Endodermal cell (in vitro differentiated cells): ENCODE results near the gene ANG. TPM values are rescaled to one million over a fixed set of nuclear protein-coding genes. Genes with fewer than 3 reads are reported as not detected.

Source experiments
- DNase-seq: peaks from one replicate; pipeline ENCODE4 v3.0.0-alpha.2; 2017
- H3K27ac ChIP-seq: 2 replicates; pipeline ENCODE4 v1.5.1; 2013; ENCODE audit warnings: mild to moderate bottlenecking, low read depth, low read length, moderate library complexity
- H3K27me3 ChIP-seq: 2 replicates; pipeline ENCODE4 v1.6.1; 2013; ENCODE audit warnings: mild to moderate bottlenecking, low read length, moderate library complexity; ENCODE audit not compliant: insufficient read depth, control insufficient read depth, poor library complexity, severe bottlenecking
- H3K36me3 ChIP-seq: 2 replicates; pipeline ENCODE4 v1.7.0; 2013; ENCODE audit warnings: mild to moderate bottlenecking, low read length, moderate library complexity; ENCODE audit not compliant: control insufficient read depth, insufficient read depth
- H3K4me1 ChIP-seq: one replicate; pipeline ENCODE4 v1.7.0; 2013; ENCODE audit warnings: low read length; ENCODE audit not compliant: control insufficient read depth, insufficient read depth
- H3K4me3 ChIP-seq: 2 replicates; pipeline ENCODE4 v1.5.1; 2013; ENCODE audit warnings: mild to moderate bottlenecking, low read length, moderate library complexity
- H3K9ac ChIP-seq: 2 replicates; pipeline ENCODE4 v1.6.1; 2013; ENCODE audit warnings: mild to moderate bottlenecking, low read length, moderate library complexity; ENCODE audit not compliant: poor library complexity, severe bottlenecking; ENCODE audit errors: extremely low read depth
- H3K9me3 ChIP-seq: 2 replicates; pipeline ENCODE4 v1.6.1; 2013; ENCODE audit warnings: mild to moderate bottlenecking, low read length, moderate library complexity; ENCODE audit not compliant: control insufficient read depth
- H3K27ac Mint-ChIP-seq: 2 replicates; pipeline ENCODE4 v1.8.0; 2020; ENCODE audit warnings: mixed read lengths
- H3K27me3 Mint-ChIP-seq: 2 replicates; pipeline ENCODE4 v1.8.0; 2021; ENCODE audit warnings: mild to moderate bottlenecking, mixed read lengths; ENCODE audit not compliant: insufficient read depth
- H3K36me3 Mint-ChIP-seq: 2 replicates; pipeline ENCODE4 v1.8.0; 2020; ENCODE audit warnings: low read depth, mixed read lengths
- H3K4me1 Mint-ChIP-seq: 2 replicates; pipeline ENCODE4 v1.8.0; 2020; ENCODE audit warnings: mixed read lengths
- H3K4me3 Mint-ChIP-seq: 2 replicates; pipeline ENCODE4 v1.8.0; 2020; ENCODE audit warnings: mild to moderate bottlenecking, moderate library complexity, mixed read lengths
- H3K9me3 Mint-ChIP-seq: 2 replicates; pipeline ENCODE4 v1.8.0; 2020; ENCODE audit warnings: mild to moderate bottlenecking, mixed read lengths
- CTCF ChIP-seq: fragments of 200-600 bp; sonication (generic); conservative IDR thresholded peaks from 2 replicates; pipeline ENCODE4 v1.5.0; 2021; ENCODE audit warnings: antibody characterized with exemption, mild to moderate bottlenecking
- WGBS, 2 experiments: methylation state at CpG; one replicate each; pipeline versions ENCODE4 v1.1.5 to v1.1.7; 2013; ENCODE audit warnings: missing lambda C conversion rate in 2 of 2, mixed read lengths in 1 of 2; ENCODE audit not compliant: insufficient coverage in 1 of 2, insufficient read length in 1 of 2; 5-methylcytosine and 5-hydroxymethylcytosine counted together
- total RNA-seq, 2 donors: library from RNA; stranded (reverse); fragmentation: NEBNext Ultra II Directional in 1 of 2; extraction: Animal tissue kit (Norgen Biotek cat#: 25700) in 1 of 2; gene quantifications; 2 replicates in 1 of 2; 3 replicates in 1 of 2; pipeline ENCODE4 v1.2.1, GENCODE V29; 2021

Gene ANG
- total RNA-seq, 2 donors from 2014 or later, result 2.6 to 3.4 TPM

- Mint-ChIP-seq H3K9me3 (no peaks in the 10 kb centered on the region), H3K27me3 (peaks cover 2% of the 10 kb centered on the region), H3K36me3 (no peaks in the 10 kb centered on the region), H3K27ac (no peak overlapping the region), H3K4me1 (peaks cover 8% of the 10 kb centered on the region), H3K4me3 (no peak overlapping the region)
- Histone ChIP-seq H3K9me3 (no peaks in the 10 kb centered on the region), H3K4me1 (peaks cover 5% of the 10 kb centered on the region), H3K27ac (no peak overlapping the region), H3K9ac (no peak overlapping the region), H3K36me3 (no peaks in the 10 kb centered on the region), H3K27me3 (no peaks in the 10 kb centered on the region), H3K4me3 (peak overlapping the region; percentile 42)
- no peak for TF ChIP-seq CTCF
- DNase-seq, result peak; percentile 24
- 91 to 100% methylated on average over 5 of the region's 5 CpGs for WGBS, 2 experiments
Measured at GRCh38 chr14:20687362-20688166, 1.0 kb upstream of the ANG start.

- Mint-ChIP-seq H3K9me3 (no peaks in the 10 kb centered on the region), H3K27ac (no peak overlapping the region), H3K4me1 (peaks cover 8% of the 10 kb centered on the region), H3K27me3 (peaks cover 2% of the 10 kb centered on the region), H3K4me3 (no peak overlapping the region), H3K36me3 (no peaks in the 10 kb centered on the region)
- 42 to 50% methylated on average over 4 to 9 of the region's 9 CpGs for WGBS, 2 experiments
- no peak overlapping the region for H3K27ac ChIP-seq
- H3K4me1 ChIP-seq, result peaks cover 5% of the 10 kb centered on the region
- H3K27me3 ChIP-seq, result no peaks in the 10 kb centered on the region
- no peak overlapping the region for H3K4me3 ChIP-seq
- peak; percentile 77 for DNase-seq
- H3K9me3 ChIP-seq, result no peaks in the 10 kb centered on the region
- TF ChIP-seq CTCF, result peak; percentile 87
- no peaks in the 10 kb centered on the region for H3K36me3 ChIP-seq
- H3K9ac ChIP-seq, result no peak overlapping the region
Measured at GRCh38 chr14:20690848-20691640, 2.5 kb downstream of the ANG start.

- H3K9me3 Mint-ChIP-seq, result no peaks in the 10 kb centered on the region
Measured at GRCh38 chr14:20692116-20692751, 3.7 kb downstream of the ANG start.

More at GRCh38 chr14:20692116-20692751, 3.7 kb downstream of the ANG start:
- DNase-seq, result no peak
- Histone ChIP-seq H3K27me3 (no peaks in the 10 kb centered on the region), H3K4me1 (peaks cover 4% of the 10 kb centered on the region), H3K27ac (no peak overlapping the region), H3K4me3 (no peak overlapping the region), H3K9me3 (no peaks in the 10 kb centered on the region), H3K36me3 (no peaks in the 10 kb centered on the region), H3K9ac (no peak overlapping the region)
- WGBS, 2 experiments, result 74 to 91% methylated on average over 4 to 7 of the region's 7 CpGs
- no peak overlapping the region for H3K4me3 Mint-ChIP-seq
- peaks cover 5% of the 10 kb centered on the region for H3K4me1 Mint-ChIP-seq
- H3K27ac Mint-ChIP-seq, result no peak overlapping the region
- no peaks in the 10 kb centered on the region for H3K36me3 Mint-ChIP-seq
- H3K27me3 Mint-ChIP-seq, result peaks cover under 1% of the 10 kb centered on the region
- TF ChIP-seq CTCF, result no peak
